ENCODE results near the gene KLHL24.
"Not testable (repeated sequence)": the region's sequence is repeated elsewhere in the genome, so short reads cannot be mapped to it uniquely, and the experiment has no call there.

Gene KLHL24

DNA sequence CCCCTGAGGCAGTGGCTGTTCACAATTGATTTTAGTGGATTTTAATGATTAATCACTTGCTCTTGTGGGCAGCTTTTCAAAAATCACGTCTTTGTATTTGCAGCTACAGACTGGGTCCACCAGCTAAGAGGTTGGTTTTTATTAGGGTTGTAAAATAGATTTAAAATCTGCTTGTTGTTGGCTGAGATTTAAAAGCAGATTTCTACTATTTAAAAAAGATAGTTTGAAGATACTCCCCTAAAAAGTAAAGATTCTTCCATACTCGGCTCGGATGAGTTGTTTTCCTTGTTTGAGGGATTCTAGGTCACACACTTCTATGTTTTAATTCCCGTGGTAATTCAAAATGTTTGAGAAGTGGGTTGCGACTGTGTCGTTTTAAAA is 1.7 kb downstream of the KLHL24 start:
- TF ChIP-seq, protein P1, sequence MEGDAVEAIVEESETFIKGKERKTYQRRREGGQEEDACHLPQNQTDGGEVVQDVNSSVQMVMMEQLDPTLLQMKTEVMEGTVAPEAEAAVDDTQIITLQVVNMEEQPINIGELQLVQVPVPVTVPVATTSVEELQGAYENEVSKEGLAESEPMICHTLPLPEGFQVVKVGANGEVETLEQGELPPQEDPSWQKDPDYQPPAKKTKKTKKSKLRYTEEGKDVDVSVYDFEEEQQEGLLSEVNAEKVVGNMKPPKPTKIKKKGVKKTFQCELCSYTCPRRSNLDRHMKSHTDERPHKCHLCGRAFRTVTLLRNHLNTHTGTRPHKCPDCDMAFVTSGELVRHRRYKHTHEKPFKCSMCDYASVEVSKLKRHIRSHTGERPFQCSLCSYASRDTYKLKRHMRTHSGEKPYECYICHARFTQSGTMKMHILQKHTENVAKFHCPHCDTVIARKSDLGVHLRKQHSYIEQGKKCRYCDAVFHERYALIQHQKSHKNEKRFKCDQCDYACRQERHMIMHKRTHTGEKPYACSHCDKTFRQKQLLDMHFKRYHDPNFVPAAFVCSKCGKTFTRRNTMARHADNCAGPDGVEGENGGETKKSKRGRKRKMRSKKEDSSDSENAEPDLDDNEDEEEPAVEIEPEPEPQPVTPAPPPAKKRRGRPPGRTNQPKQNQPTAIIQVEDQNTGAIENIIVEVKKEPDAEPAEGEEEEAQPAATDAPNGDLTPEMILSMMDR (IDR thresholded peaks at IDR 0.05; ENCODE audit: low read depth, low read length) = no peak
- DNase-seq (ENCODE audit: extremely low read depth, low read depth) = no peak

DNA sequence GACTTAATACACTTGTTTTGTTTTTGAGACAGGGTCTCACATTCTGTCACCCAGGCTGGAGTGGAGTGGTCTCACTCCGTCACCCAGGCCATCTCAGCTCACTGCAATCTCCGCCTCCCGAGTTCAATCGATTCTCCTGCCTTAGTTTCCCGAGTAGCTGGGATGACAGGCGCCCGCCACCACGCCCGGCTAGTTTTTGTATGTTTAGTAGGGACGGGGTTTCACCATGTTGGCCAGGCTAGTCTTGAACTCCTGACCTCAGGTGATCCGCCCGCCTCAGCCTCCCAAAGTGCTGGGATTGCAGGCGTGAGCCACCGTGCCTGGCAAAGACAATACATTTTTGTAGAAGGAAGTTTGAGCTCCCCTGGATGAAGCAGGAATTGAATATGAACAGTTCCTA is 2.2 kb downstream of the KLHL24 start:
- DNase-seq (ENCODE audit: extremely low read depth, low read depth) = not testable (repeated sequence)

DNA sequence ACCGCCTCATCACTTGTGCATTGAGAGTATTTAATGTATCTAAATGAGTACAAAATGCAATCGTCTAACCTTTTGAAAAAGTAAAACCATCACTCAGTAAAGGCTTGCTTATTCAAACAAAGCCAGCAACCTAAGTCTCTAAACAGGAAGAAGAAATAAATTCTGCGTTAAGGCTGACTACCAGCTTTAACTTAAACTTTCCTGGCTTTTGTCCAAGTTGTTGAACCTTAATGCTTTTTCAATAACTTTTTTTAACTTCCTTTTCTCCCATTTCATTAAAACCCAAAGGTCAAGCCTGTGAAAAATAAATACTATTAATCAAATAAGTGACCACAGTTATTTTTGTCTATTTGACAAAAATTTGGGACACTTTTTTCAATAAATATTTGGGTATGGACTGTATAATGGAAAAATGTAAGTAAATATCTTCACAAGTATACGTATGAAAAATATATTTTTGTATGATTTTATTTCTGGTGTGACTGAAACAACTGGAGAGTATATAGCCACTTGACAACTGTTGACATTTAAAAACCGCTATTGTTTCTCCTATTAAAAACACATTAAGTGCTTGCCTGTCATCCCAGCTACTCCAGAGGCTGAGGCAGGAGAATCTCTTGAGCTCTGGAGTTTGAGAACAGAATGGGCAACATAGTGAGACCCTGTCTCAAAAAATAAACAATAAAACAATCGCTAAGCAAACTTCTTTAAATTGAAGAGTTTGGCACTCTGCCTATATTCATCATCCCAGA is 2.9 kb downstream of the KLHL24 start:
- TF ChIP-seq, protein P1 (IDR thresholded peaks at IDR 0.05; ENCODE audit: low read depth, low read length) = no peak
- no peak for DNase-seq (ENCODE audit: extremely low read depth, low read depth)

DNA sequence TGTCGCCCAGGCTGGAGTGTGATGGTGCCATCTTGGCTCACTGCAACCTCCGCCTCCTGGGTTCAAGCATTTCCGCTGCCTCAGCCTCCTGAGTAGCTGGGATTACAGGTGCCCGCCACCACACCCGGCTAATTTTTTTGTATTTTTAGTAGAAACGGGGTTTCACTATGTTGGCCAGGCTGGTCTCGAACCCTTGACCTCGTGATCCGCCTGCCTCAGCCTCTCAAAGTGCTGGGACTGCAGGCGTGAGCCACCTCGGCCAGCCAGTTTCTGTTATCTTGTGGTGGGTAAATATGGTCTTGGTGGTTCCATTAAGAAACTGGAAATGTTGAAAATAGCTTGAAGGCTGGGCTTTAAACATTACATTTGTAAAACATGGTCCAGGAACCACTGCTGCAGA is 5.2 kb downstream of the KLHL24 start:
- DNase-seq (ENCODE audit: extremely low read depth, low read depth) = not testable (repeated sequence)

DNA sequence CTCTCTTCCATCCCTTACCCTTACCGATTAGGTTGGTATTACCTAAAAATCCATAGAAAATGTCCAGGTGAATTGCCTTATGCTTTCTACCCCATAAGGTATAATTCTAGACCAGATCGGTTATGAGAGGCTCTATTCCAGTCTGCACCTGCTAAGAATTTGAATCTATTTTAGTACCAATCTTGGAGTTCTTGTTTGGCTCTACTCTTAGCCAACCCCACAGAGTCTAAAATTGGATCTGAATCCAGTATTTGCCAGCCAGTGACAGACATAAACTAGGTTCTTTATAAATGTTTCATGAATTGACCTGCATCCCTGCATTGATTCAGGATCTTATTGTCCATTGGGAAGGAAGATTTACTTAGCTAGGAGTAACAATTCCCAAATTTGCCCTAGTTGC is 6.5 kb downstream of the KLHL24 start:
- DNase-seq (ENCODE audit: extremely low read depth, low read depth) = no peak
- TF ChIP-seq, protein P1 (IDR thresholded peaks at IDR 0.05; ENCODE audit: low read depth, low read length) = no peak

DNA sequence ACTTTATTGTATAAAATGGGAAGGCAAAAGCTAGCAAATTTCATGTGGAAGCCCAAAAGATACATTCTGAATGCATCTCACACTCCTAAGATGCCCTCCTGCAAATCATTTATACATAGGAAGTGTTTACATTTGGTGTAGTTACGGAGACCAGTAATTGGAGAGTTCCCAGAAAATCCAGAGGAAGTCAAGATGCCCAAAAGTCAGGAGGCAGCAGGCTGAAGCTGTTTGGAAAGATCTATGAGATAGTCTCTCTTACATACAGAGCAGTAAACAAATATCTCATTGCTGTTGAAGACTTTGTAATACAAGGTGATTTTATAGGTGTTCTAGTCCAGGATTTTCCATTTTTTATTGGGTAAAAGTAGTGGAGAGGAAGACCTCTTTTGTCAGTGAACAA is 8.8 kb downstream of the KLHL24 start:
- TF ChIP-seq, protein P1 (IDR thresholded peaks at IDR 0.05; ENCODE audit: low read depth, low read length) = no peak
- DNase-seq (ENCODE audit: extremely low read depth, low read depth) = no peak

DNA sequence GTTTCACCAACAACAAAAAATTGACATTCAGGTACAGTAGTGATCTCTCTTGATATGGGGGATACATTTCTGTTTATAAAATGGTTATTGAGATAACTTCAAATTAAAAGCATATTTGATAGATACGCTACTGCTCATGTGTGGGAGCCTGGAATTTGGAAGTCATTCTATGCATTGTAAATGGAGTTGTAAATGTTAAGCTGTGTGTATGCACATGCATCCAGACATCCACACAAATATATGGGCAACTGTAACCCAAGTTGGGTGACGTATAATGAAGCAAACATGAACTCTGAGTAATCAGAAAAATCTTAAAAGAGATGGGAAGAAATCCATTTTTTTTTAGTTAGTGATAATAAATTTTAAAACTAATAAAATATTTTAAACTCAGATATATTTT is 9.8 kb downstream of the KLHL24 start:
- TF ChIP-seq, protein P1 (IDR thresholded peaks at IDR 0.05; ENCODE audit: low read depth, low read length) = no peak
- DNase-seq (ENCODE audit: extremely low read depth, low read depth) = no peak

DNA sequence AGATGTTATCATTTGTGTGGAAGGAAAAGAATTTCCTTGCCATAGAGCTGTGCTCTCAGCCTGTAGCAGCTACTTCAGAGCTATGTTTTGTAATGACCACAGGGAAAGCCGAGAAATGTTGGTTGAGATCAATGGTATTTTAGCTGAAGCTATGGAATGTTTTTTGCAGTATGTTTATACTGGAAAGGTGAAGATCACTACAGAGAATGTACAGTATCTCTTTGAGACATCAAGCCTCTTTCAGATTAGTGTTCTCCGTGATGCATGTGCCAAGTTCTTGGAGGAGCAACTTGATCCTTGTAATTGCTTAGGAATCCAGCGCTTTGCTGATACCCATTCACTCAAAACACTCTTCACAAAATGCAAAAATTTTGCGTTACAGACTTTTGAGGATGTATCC is 15.1 kb downstream of the KLHL24 start:
- no peak for DNase-seq (ENCODE audit: extremely low read depth, low read depth)
- TF ChIP-seq, protein P1 (IDR thresholded peaks at IDR 0.05; ENCODE audit: low read depth, low read length) = no peak

All from AG09319 (cell line).